PC-9 (cell line): ENCODE results near the gene SUGCT. TPM values are rescaled to one million over a fixed set of nuclear protein-coding genes. Genes with fewer than 3 reads are reported as not detected.

Experiments
- BruUV-seq: library from RNA; stranded (reverse); fragments of 400-500 nt; replicated peaks from 2 replicates; lab custom pipeline; 2021; lab: Mats Ljungman, UMichigan
- CTCF ChIA-PET: fragments of 300-600 bp; sonication (Branson Sonifier 250); formaldehyde crosslinking; loops from one replicate; lab custom pipeline; 2022; ENCODE audit warnings: antibody characterized with exemption; lab: Charles Lee
- POLR2A ChIA-PET: fragments of 300-600 bp; sonication (Branson Sonifier 250); formaldehyde crosslinking; loops from one replicate; lab custom pipeline; 2022; ENCODE audit warnings: antibody characterized with exemption; ENCODE audit not compliant: unreplicated experiment; lab: Charles Lee
- DNase-seq, 2 experiments: peaks; one replicate each; pipeline versions ENCODE4 v3.0.0 to v3.0.0-alpha.2; 2015 to 2022; ENCODE audit warnings: mixed read lengths in 1 of 2
- H2AFZ ChIP-seq: fragments of 200-600 bp; sonication (generic); 2 replicates; pipeline ENCODE4 v1.8.1; 2017; ENCODE audit warnings: antibody characterized with exemption
- H3F3A ChIP-seq: fragments of 200-600 bp; sonication (generic); 2 replicates; pipeline ENCODE4 v1.8.1; 2017; ENCODE audit warnings: antibody characterized with exemption, mild to moderate bottlenecking, low read depth; ENCODE audit not compliant: insufficient read depth
- H3K27ac ChIP-seq: fragments of 200-600 bp; sonication (generic); 2 replicates; pipeline ENCODE4 v1.6.1; 2016; ENCODE audit warnings: mixed run types
- H3K27me3 ChIP-seq: fragments of 200-600 bp; sonication (generic); 2 replicates; pipeline ENCODE4 v1.6.1; 2016; ENCODE audit warnings: low read depth, mixed run types; ENCODE audit not compliant: insufficient read depth
- H3K36me3 ChIP-seq: fragments of 200-600 bp; sonication (generic); 2 replicates; pipeline ENCODE4 v1.6.1; 2016; ENCODE audit warnings: low read depth, mixed run types
- H3K4me1 ChIP-seq: fragments of 200-600 bp; sonication (generic); replicated peaks from 2 replicates; pipeline ENCODE4 v1.6.1; 2016; ENCODE audit warnings: mixed run types; ENCODE audit not compliant: insufficient read depth
- H3K4me2 ChIP-seq: fragments of 200-600 bp; sonication (generic); 2 replicates; pipeline ENCODE4 v1.6.1; 2017; ENCODE audit warnings: mixed run types
- H3K4me3 ChIP-seq: fragments of 200-600 bp; sonication (generic); 2 replicates; pipeline ENCODE4 v1.6.1; 2016; ENCODE audit warnings: mixed run types
- H3K79me2 ChIP-seq: fragments of 200-600 bp; sonication (generic); 2 replicates; pipeline ENCODE4 v1.6.1; 2017; ENCODE audit warnings: low read depth, mixed run types
- H3K9me2 ChIP-seq: fragments of 200-600 bp; sonication (generic); 2 replicates; pipeline ENCODE4 v1.8.1; 2017; ENCODE audit warnings: mild to moderate bottlenecking; ENCODE audit not compliant: insufficient read depth
- H3K9me3 ChIP-seq: fragments of 200-600 bp; sonication (generic); 2 replicates; pipeline ENCODE4 v1.8.1; 2016; ENCODE audit warnings: low read depth; ENCODE audit not compliant: insufficient read depth
- H4K20me1 ChIP-seq: fragments of 200-600 bp; sonication (generic); 2 replicates; pipeline ENCODE4 v1.8.1; 2017; ENCODE audit not compliant: insufficient read depth
- EZH2 ChIP-seq: fragments of 200-600 bp; sonication (generic); IDR thresholded peaks from 2 replicates; pipeline ENCODE4 v1.8.0; 2017; ENCODE audit warnings: antibody characterized with exemption, low read depth
- intact Hi-C: fragments of 100-400 bp; cut with micrococcal nuclease; formaldehyde crosslinking; loops from one replicate; pipeline ENCODE4 v1.10.0; 2022; ENCODE audit not compliant: unreplicated experiment
- total RNA-seq: library from RNA; stranded (reverse); gene quantifications from 2 replicates; pipeline ENCODE4 v1.2.3, GENCODE V29; 2021
- TF ChIP-seq, protein P1 (sequence below): fragments of 200-600 bp; sonication (generic); conservative IDR thresholded peaks from 2 replicates; pipeline ENCODE4 v1.6.1; 2017; ENCODE audit warnings: mixed run types, antibody characterized with exemption, mild to moderate bottlenecking, moderate library complexity

SUGCT gene
- total RNA-seq, 1 experiment from 2014 or later = 3.5 TPM

GRCh38 chr7:40641701-40642100 lies 506.9 kb downstream of the SUGCT start:
- Histone ChIP-seq H2AFZ (no peak overlapping the region), H3K36me3 (no peaks in the 10 kb centered on the region), H3K4me2 (no peak overlapping the region), H3F3A (no peaks in the 10 kb centered on the region), H3K9me2 (no peaks in the 10 kb centered on the region), H3K27ac (no peak overlapping the region), H3K27me3 (no peaks in the 10 kb centered on the region), H3K79me2 (no peaks in the 10 kb centered on the region), H4K20me1 (no peaks in the 10 kb centered on the region), H3K9me3 (no peaks in the 10 kb centered on the region), H3K4me3 (no peak overlapping the region), H3K4me1 (no peaks in the 10 kb centered on the region)
- no TSS peak for BruUV-seq
- intact Hi-C loops = no loop called here
- no peak for TF ChIP-seq EZH2
- TF ChIP-seq, protein P1, sequence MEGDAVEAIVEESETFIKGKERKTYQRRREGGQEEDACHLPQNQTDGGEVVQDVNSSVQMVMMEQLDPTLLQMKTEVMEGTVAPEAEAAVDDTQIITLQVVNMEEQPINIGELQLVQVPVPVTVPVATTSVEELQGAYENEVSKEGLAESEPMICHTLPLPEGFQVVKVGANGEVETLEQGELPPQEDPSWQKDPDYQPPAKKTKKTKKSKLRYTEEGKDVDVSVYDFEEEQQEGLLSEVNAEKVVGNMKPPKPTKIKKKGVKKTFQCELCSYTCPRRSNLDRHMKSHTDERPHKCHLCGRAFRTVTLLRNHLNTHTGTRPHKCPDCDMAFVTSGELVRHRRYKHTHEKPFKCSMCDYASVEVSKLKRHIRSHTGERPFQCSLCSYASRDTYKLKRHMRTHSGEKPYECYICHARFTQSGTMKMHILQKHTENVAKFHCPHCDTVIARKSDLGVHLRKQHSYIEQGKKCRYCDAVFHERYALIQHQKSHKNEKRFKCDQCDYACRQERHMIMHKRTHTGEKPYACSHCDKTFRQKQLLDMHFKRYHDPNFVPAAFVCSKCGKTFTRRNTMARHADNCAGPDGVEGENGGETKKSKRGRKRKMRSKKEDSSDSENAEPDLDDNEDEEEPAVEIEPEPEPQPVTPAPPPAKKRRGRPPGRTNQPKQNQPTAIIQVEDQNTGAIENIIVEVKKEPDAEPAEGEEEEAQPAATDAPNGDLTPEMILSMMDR = no peak
- ChIA-PET POLR2A (no interaction called here), CTCF (no interaction called here)
- DNase-seq = no peak

GRCh38 chr7:40643664-40644063 lies 508.9 kb downstream of the SUGCT start:
- no peaks in the 10 kb centered on the region for H3K9me2 ChIP-seq
- no peak for TF ChIP-seq EZH2
- H3K36me3 ChIP-seq = no peaks in the 10 kb centered on the region
- no peak overlapping the region for H2AFZ ChIP-seq
- no peaks in the 10 kb centered on the region for H3K27me3 ChIP-seq
- no peaks in the 10 kb centered on the region for H3K79me2 ChIP-seq
- no peaks in the 10 kb centered on the region for H3K4me1 ChIP-seq
- H3K9me3 ChIP-seq = no peaks in the 10 kb centered on the region
- ChIA-PET CTCF (no interaction called here), POLR2A (interaction anchor here (0.6 kb wide), 1 partner anchor 923 kb away, joined by 3 read pairs; no protein-coding TSS in a partner anchor)
- H4K20me1 ChIP-seq = no peaks in the 10 kb centered on the region
- no peak overlapping the region for H3K4me2 ChIP-seq
- no peak for DNase-seq
- intact Hi-C loops = no loop called here
- BruUV-seq = no TSS peak
- no peaks in the 10 kb centered on the region for H3F3A ChIP-seq
- H3K27ac ChIP-seq = no peak overlapping the region
- H3K4me3 ChIP-seq = no peak overlapping the region

DNA sequence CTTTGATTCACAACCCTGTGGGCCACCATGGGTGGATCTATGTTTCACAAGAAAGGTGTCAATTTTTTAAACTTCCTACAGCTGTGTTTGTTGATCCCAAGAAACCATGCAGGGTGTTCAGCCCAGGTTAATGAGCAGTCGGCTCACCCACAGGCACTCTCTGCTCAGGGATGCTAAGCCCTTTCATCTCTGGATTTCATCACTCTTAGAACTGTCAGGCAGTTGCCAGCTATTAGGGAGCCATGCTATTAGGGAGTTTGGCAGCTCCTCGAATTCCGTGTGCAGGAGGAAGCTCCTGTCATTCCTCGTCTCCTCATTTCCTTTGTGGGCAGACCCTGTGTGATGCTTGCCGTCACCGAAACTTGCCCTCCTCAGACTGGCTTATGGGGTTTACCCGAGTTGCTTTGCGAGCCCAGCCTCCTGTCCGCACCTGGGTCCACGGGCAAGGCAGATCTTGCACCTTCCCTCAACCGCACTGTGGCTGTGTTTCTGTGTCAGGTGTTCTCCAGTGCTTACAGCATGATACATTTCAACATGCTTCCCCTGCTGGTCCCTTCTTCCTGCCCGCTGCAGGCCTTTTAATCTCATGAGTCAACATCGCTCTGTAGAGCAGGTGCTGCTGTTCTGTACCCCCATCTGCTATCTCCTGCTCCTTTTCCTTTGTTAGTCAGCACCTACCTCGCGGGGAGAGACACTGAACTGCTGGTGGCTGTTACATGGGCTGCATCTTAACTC lies 509.8 kb downstream of the SUGCT start:
- Histone ChIP-seq H3K4me1 (no peaks in the 10 kb centered on the region), H3K9me3 (no peaks in the 10 kb centered on the region), H3K36me3 (no peaks in the 10 kb centered on the region), H3K27me3 (no peaks in the 10 kb centered on the region), H2AFZ (no peak overlapping the region), H3K4me3 (no peak overlapping the region), H4K20me1 (no peaks in the 10 kb centered on the region), H3K9me2 (no peaks in the 10 kb centered on the region), H3K4me2 (no peak overlapping the region), H3K27ac (no peak overlapping the region), H3F3A (no peaks in the 10 kb centered on the region), H3K79me2 (no peaks in the 10 kb centered on the region)
- DNase-seq = no peak
- CTCF ChIA-PET = no interaction called here
- intact Hi-C loops = no loop called here
- no TSS peak for BruUV-seq
- TF ChIP-seq EZH2 = no peak
- TF ChIP-seq, protein P1 = no peak
- POLR2A ChIA-PET = no interaction called here
